ENCODE data around the gene NXT1.

DNA sequence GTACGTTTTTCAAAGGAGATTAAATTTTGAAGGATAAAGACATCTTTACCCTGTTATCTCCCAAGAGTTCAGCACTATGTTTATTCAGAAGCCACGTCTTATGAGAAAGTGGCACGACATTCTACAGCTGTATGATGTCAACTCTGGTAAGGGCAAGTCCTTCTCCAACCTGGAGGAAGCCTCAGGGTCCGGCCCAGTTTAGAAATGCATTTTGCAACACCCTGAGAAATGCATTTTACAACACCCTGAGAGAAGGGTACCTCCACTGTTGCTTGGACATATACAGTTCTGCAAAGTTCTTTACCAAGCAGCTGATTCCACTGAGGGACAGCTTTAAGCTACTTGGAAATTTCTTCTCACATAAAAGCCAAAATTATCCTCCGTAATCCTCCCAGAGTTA lies 53.2 kb downstream of the NXT1 start:
- TF ChIP-seq POLR2A (IDR thresholded peaks at IDR 0.05) (no peak), POLR2AphosphoS5 (IDR thresholded peaks at IDR 0.05) (no peak)
- TF ChIP-seq, protein P1, sequence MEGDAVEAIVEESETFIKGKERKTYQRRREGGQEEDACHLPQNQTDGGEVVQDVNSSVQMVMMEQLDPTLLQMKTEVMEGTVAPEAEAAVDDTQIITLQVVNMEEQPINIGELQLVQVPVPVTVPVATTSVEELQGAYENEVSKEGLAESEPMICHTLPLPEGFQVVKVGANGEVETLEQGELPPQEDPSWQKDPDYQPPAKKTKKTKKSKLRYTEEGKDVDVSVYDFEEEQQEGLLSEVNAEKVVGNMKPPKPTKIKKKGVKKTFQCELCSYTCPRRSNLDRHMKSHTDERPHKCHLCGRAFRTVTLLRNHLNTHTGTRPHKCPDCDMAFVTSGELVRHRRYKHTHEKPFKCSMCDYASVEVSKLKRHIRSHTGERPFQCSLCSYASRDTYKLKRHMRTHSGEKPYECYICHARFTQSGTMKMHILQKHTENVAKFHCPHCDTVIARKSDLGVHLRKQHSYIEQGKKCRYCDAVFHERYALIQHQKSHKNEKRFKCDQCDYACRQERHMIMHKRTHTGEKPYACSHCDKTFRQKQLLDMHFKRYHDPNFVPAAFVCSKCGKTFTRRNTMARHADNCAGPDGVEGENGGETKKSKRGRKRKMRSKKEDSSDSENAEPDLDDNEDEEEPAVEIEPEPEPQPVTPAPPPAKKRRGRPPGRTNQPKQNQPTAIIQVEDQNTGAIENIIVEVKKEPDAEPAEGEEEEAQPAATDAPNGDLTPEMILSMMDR (IDR thresholded peaks at IDR 0.05), result no peak
